GM19455 (cell line): ENCODE results near the gene YIF1B.
A peak's percentile ranks its signal among the peaks of the same experiment; 100 is the strongest.

Experiments used
- ATAC-seq: cut with Tn5 transposase; IDR thresholded peaks from one replicate; pipeline ENCODE4 v1.9.1; 2021; ENCODE audit not compliant: unreplicated experiment

YIF1B gene

DNA sequence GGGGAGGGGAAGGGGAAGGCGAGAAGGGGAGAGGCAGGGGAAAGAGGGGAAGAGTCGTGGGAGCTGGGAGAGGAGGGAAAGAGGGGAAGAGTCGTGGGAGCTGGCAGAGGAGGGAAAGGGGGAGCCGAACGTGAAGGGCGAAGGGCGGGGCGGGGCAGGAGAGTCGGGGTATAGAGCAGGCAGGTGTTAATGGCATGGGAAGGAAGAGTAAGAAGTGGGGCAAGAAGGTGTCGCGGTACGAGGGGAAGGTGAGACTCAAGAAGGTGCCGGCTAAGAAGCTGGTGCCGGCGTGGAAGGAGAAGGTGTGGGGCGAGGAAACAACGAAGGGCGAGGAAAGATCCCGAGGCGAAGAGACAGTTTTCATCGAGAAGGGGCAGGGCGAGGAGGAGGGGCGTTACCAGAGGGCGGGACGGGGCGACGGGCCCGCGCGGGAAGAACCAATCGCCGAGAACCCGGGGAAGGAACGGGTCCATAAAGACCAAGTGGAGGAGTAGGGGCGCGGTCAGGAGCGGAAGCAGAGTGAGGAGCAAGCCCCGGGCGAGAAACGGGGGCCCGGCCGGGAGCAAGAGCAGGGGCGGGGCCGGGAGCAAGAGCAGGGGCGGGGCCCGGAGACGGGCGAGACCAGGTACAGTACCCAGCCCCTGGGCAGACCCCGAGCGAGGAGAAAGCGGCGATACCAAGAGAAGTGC, 20.3 kb upstream of the YIF1B start:
- ATAC-seq = peak; percentile 66

DNA sequence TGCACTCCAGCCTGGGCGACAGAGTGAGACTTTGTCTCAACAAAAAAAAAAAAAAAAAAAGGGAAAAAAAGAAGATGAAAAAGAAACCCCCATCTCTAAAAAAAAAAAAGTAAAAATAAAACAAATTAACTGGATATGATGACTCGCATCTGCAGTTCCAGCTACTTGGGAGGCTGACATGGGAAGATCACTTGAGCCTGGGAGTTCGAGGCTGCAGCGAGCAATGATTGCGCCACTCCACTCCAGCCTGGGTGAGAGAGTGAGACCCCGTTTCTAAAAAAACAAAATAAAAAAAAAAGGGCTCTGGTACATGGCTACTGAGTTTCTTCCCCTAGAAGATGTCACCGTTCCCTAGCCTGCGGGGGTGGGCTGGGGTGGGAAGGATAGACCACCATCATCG, 17.5 kb upstream of the YIF1B start:
- no peak for ATAC-seq

DNA sequence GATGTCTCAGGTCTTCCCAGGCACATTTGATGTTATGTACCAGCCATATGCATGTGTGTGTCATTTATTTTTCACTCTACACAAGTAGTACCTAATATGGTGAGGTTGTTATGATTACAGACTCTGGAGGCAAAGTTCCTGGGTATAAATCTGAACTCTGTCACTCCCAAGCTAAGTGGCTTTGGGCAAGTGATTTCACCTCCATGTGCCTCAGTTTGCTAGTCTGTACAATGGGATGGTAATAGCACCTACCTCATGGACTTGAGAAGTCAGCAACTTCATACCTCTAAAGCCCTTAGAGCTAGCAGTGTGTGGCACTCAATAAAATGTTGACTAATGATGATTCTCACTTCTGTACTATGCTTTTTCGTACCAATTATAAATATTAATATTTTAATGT, 16.0 kb upstream of the YIF1B start:
- no peak for ATAC-seq

DNA sequence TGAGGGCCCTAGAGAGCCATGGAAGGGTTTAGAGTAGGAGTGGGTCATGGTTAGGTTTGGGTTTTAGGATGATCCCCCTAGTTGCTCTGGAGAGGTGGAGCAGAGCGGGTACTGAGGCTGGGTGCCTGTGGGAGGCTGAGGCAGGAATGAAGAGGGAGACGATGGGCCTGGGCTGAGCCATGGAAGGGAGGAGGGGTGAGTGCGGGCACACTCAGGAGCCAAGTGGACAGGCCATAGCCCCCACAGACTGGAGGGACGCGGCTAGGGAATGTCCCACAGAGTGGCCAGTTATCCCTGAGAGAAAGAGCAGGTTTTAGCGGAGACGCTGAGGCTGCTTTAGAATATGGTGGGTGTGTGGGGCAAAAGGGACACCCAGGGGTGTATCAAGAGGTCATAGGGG, 13.9 kb upstream of the YIF1B start:
- no peak for ATAC-seq

DNA sequence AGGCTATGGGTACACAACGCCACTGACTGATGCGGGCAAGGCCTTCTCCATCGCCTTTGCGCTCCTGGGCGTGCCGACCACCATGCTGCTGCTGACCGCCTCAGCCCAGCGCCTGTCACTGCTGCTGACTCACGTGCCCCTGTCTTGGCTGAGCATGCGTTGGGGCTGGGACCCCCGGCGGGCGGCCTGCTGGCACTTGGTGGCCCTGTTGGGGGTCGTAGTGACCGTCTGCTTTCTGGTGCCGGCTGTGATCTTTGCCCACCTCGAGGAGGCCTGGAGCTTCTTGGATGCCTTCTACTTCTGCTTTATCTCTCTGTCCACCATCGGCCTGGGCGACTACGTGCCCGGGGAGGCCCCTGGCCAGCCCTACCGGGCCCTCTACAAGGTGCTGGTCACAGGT, 10.8 kb upstream of the YIF1B start:
- no peak for ATAC-seq

DNA sequence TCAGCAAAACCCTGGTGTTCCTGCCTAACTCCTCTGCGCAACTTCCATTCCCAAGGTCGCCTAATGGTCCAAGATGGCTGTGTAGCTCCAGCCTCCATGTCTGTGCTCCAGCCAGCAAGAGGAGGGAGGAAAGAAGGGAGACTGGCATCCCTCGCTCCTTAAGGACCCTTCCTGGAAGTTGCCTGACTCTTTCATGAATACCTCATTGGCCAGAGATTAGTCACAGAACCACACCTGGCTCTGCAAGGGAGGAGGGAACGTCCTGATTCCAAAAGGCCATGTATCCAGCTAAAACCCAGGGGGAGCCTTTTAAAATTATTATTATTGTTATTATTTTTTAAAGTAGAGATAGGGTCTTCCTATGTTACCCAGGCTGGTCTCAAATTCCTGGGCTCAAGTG, 8.7 kb upstream of the YIF1B start:
- no peak for ATAC-seq

DNA sequence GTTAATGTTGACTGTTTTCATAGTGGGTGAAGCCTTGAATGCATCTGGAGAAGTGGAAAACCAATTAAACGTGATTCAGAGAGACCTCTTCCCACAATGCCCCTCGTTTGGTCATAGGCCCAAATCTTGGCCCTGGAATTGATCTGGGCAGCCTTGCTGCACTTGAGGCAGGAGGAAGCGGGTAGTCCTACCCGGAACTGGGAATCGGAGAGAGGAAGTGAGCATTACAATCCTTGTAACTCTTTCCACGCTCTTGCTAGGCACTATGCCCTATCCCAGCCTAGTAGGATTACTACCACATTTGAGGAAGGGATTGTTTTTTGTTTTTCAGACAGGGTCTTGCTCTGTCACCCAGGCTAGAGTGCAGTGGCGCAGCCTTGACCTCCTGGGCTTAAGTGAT, 7.5 kb upstream of the YIF1B start:
- ATAC-seq = no peak

DNA sequence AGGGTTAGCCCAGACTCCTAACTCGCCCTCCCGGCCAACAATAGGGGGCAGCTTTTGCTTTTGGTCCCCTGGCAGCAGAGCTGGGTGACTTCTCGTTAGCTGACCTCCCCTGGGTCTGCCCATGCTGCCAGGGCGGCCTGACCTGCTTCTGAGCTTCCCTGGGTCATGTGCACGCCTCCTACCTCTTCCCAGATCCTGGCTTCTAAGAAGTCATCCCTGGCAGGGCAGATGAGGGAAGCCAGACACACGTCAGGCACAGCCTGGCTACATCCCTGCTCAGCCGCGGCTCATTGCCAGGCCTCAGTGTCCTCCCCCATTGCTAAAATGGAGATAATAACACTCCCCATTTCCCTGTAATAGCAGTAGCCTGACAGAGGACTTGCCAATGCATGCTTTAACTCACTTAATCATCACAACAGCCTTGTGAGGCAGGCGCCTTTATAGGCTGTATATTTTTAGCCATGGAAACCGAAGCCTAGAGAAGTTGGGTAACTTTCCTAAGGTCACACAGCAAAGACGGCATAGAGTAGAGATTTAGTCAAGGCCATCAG, 6.0 kb upstream of the YIF1B start:
- ATAC-seq = no peak

DNA sequence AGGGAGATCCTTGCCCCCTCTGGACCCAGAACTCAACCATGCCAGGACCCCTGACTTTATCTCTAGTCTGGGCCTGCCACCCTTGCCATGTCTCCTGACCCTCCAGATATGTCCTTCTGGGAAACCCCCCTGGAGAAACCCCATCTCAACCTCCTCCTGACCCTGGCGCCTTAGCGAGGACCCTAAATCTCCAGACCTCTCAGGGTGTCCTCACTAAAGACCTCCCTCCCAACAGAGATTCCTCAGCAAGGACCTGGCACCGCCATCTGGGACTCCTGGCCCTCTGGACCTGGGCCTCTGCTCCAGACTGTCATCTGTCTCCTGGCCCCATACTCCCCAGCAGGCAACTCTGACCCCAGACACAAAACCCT, 5.2 kb upstream of the YIF1B start:
- no peak for ATAC-seq

DNA sequence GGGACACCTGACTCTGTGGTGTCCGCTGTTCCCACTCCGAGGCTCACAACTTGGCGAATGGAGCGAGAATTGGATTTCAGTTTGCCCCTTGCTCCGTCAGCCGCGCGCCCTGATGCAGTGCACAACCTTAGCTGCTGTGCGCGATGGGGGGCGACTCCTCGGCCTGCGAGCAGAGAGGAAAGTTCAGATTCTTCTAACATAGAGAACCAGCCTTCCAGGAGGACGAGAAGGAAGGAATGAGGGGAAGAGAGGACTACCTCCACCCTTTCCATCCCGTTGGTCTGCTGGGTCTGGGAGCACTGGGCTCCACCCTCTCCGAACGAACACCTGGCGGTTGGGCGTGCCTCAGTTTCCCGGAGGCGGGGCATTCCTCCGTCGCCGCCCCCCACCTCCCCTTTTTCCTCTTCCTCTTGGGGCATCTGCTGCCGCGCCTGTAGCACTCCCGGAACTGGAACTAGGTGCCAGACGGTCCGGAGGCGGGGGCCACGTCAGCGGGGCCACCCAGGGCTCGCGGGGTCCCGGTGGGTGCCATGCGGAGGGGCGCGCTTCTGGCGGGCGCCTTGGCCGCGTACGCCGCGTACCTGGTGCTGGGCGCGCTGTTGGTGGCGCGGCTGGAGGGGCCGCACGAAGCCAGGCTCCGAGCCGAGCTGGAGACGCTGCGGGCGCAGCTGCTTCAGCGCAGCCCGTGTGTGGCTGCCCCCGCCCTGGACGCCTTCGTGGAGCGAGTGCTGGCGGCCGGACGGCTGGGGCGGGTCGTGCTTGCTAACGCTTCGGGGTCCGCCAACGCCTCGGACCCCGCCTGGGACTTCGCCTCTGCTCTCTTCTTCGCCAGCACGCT, 3.9 kb upstream of the YIF1B start, which contains the start of gene KCNK6:
Gene KCNK6 (plus strand): TSS at position 425 of the 838 bp plus-strand sequence. CDS start 106 bp downstream, at position 531.
- ATAC-seq = no peak

DNA sequence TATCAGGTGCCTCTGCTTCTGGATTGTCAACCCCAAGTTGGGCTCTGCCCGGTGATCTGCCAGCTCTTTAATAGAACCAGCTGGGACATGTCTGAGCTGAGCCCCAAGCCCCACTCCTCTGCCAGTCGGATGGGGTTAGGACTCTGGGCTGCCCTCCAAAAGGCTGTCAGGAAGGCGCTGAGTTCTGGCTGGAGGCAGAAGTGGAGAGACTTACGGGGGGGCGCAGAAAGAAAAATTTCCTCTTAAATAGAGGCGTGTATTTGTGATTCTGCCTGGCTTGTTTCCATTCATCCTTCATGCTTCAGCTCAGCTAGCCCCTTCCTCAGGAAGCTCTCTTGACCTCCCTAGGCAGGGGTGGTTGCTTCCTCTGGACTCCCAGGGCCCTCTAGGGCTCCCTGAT, 2.9 kb upstream of the YIF1B start:
- no peak for ATAC-seq

DNA sequence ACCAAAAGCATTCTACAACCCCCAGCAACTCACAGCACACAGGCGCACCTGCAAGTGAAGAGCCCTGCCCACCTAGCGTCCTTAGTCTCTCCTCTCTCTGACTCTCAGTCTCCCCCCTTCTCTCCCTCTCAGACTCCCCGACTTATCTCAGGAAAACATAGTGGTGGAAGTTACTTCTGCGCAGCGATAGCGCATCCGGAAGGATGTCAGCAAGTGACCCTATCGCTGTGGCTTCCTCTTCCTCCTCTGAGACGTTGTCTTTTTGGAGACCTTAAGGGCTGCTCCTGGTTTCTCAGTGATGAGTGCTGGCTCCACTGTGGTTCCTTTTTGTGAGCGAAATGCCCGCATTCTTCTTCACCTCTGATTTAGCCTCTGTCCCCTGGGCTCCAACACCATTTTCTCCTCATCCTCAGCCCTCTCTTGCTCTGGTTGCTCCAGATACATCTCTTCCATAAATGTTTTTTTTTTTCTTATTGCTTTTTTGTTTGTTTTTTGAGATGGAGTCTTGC, 1.4 kb upstream of the YIF1B start:
- no peak for ATAC-seq

DNA sequence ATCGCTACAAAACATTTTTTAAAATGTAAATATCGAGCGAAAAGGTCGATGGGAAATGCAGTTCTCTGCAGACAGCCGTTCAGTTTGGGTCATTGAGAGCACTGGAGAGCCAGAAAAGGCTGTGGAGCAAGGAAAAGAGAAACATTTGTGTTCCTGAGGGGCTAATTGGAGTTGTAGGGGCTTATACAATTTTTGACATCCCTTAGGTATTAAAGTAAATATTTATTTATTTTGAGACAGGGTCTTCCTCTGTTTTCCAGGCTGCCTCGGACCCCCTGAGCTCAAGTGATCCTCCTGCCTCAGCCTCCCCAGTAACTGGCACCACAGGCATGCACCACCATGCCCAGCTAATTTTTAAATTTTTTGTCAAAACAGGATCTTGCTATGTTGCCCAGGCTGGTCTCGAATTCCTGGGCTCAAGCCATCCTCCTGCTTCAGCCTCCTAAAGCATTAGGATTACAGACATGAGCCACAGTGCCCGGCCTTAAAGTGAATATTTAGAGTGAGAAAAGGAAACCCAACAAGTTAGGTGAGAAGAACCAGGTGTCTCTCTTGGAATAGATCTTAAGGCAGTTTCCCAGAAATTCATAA, 825 bp upstream of the YIF1B start:
- no peak for ATAC-seq

DNA sequence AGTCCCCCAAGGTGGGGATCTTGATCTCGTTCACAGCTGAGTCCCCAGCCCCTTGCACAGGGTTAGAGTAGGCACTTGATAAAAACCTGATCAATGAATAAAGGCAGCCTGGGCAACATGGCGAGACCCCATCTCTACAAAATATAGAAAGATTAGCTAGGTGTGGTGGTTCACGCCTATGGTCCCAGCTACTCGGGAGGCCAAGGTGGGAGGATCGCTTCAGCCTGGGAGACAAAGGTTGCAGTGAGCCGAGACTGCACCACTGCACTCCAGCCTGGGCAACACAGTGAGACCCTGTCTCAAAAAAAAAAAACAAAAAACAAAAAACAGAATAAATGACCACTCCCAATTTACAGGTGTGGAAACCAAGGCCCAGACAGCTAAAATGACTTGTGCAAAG, 4.8 kb downstream of the YIF1B start:
- ATAC-seq = no peak

DNA sequence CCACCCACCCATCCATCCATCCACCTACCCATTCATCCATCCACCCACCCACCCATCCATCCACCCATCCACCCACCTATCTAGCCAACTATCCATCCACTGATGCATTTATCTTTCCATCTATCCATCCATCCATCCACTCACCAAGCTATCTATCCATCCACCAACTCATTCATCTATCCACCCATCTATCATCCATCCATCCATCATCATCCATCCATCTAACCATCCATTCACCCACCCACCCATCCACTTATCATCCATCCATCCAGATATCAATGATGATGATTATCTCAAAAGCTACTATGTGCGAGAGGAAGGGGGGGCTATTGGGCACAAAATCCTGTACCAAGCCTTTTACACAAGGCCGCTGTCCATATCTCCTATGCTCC, 5.5 kb downstream of the YIF1B start:
- no peak for ATAC-seq

DNA sequence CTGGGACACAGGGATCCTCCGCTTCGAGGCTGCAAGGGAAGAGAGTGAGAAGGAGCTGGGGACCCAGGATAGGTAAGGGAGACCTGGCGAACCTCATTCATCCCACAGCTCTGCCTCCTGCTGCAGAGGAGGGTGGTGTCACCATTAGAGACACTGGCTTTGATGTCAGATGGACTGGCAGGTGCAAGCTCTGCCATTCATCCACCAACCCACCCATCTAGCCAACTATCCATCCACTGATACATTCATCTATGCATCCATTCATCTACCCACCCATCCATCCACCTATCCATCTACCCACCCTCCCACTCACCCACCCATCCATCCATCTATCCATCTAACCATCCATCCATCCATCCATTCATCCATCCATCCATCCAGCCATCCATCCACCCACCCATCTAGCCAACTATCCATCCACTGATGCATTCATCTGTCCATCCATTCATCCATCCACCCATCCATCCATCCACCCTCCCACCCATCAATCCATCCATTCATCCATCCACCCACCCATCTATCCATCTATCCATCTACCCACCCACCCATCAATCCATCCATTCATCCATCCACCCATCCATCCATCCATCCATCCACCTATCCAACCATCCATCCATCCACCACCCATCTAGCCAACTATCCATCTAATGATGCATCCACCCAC, 6.0 kb downstream of the YIF1B start:
- ATAC-seq = no peak

DNA sequence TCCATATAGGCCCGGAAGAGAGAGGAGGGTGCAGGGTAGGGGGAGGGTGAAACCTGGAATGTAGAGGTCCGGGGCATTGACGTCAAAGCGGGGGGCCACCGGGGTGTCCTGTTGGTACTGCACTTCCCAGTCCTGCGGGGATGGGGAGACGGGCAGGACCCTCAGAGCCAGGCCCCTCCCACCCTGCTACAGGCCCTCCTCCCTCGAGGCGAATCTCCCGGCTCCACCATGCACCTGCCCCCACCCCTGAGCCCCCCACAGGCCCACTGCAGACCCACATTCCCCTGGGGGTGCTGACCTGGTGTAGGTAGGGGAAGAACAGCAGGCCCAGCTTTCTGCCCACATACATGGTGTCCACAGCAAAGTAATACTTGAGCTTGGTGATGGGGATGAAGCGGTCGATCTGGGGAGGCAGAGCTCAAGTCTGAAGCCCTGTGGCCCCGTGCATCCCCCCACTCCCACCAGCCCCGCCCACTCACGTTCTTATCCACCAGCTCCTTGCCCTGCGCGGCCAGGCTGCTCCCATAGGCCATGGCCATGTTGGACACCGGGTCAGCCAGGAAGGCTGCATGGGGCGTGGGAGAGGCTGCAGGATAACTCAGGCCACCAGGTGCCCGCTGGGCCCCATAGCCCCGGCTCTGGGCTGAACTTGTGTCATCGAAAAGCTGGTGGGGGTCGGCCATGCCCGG, 6.7 kb downstream of the YIF1B start:
- ATAC-seq = no peak

DNA sequence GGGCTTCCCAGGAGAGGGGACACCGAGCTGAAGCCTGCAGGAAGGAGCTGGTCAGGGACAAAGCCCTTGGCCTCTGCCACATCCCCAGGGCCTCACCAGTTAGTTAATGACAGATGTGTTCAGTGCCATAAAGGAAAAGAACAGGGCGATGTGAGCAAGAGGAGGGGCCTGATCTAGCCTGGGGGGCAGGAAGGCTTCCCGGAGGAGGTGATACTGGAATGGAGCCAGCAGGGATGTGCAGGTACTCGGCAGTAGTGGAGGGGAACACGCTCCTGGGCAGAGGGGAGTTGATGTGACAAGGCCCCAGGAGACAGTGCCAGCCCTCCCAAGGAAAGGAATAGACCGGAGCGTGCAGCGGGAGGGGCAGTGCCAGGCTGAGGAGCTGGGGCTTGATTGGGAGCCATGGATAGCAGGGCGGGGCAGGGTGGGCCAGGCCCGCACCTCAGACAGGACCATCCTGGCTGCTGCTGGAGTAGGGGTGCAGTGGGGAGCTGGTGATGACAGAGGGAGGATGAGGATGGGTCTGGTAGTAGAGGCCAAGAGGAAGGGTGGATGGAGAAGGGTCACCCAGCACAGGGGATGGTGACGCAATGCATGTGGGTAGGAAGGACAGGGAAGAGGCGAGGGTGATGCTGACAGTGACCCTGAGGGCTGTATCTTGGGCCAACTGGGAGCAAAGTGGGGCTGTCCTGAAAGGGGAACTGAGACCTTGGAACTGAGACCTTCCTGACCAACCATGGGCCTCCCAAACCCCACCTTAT, 7.6 kb downstream of the YIF1B start:
- ATAC-seq = no peak

DNA sequence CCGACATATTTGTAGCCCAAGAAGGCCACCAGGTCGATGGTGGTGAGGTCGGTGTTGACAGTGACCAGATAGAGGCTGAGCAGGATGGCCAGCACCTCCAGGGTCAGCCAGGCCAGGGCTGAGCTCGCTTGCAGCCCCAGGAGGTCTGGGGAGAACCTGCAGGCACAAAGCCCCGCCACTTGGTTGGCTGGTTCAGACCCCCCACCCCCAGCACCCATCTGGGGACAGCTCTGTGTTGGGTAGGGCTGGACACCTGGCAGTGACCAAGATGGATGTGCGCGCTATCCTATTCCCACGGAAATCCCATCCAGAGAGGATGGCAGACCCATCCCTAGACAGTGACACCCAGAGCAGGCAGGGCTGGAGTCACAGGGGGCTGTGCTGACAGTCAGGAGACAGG, 8.2 kb downstream of the YIF1B start:
- no peak for ATAC-seq

DNA sequence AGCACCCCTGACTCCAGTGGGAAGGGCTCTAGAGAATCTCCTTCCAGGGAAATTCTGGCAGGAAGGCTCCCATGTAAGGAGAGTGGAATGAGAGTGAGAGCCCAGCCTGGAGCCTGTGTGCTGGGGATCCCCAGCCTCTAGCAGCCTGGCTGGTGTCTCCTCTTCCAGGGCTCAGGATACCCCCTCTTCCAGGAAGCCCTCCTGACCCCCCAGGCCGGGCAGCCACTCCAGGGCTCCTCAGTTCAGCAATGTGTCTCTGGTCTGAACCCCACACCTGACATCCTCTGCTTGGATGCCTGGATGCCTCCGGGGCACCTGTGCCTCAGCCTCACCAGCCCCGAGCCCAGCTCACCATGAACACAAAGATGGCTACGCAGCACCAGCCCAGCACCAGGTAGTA, 8.7 kb downstream of the YIF1B start:
- no peak for ATAC-seq
